ENCODE measurements around the gene ADGRG7. TPM values are rescaled to one million over a fixed set of nuclear protein-coding genes. Genes with fewer than 3 reads are reported as not detected.

ADGRG7 gene
- total RNA-seq, 1 donor from 2014 or later = not detected

DNA sequence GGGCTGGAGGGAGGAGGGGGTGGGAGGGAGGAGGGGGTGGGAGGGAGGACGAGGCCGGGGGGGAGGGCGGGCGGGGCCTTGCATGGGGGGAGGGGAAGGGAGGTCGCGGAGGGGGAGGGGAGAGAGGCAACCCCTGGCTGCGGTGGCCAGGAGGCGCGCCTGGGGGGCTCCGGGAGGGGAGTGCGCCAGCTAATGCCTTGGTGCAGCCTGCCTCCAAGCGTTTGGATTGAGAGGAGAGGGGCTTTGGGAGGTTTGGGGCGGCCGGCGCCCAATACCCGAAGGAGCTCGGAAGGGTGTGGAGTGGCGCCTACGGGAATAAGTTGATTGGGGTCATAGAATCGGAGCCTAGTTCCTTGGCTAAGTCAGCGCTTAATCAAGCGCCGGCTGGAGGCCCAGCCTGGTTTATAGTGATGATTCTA is 100.5 kb downstream of the ADGRG7 start:
- peak; percentile 5 for ATAC-seq (ENCODE audit: low read depth)
- intact Hi-C loops (cut with micrococcal nuclease) = loop anchor here (1.0 to 5.0 kb wide), 13 partner anchors 59 to 1069 kb away; partner anchors contain the start of genes CEP97, CMSS1, LNP1 and NIT2
- DNase-seq = peak; percentile 33
- H3K4me1 Mint-ChIP-seq = peaks cover 41% of the 10 kb centered on the region
- H3K27me3 Mint-ChIP-seq = peaks cover 17% of the 10 kb centered on the region
- peak overlapping the region; percentile 88 for H3K4me3 Mint-ChIP-seq
- CTCF ChIA-PET = interaction anchor here (1.1 kb wide), 1 partner anchor 122 kb away, joined by 3 read pairs; no protein-coding TSS in a partner anchor
- H3K9me3 Mint-ChIP-seq = no peaks in the 10 kb centered on the region
- POLR2A ChIA-PET = interaction anchor here (0.6 to 4.0 kb wide), 7 partner anchors 61 to 967 kb away, joined by 3 to 18 read pairs (median 5); partner anchors contain the start of genes LNP1, PCNP, TBC1D23 and TOMM70
- no peak for TF ChIP-seq CTCF (IDR thresholded peaks at IDR 0.05)
- peaks cover 26% of the 10 kb centered on the region for H3K36me3 Mint-ChIP-seq (ENCODE audit: low read depth)
- H3K27ac Mint-ChIP-seq = peak overlapping the region; percentile 85

- TF ChIP-seq CTCF (IDR thresholded peaks at IDR 0.05) = no peak
- DNase-seq (peak; percentile 21), ATAC-seq (ENCODE audit: low read depth) (peak; percentile 11)
- Mint-ChIP-seq H3K27ac (peak overlapping the region; percentile 85), H3K4me1 (peaks cover 46% of the 10 kb centered on the region), H3K9me3 (no peaks in the 10 kb centered on the region), H3K27me3 (peaks cover 14% of the 10 kb centered on the region), H3K4me3 (peak overlapping the region; percentile 87), H3K36me3 (ENCODE audit: low read depth) (peaks cover 32% of the 10 kb centered on the region)
- ChIA-PET POLR2A (interaction anchor here (0.6 to 4.0 kb wide), 6 partner anchors 61 to 966 kb away, joined by 3 to 18 read pairs (median 6); partner anchors contain the start of genes LNP1, TBC1D23, TOMM70 and ZBTB11), CTCF (interaction anchor here (1.1 to 1.3 kb wide), 2 partner anchors 107 to 122 kb away, joined by 3 read pairs; no protein-coding TSS in a partner anchor)
- intact Hi-C loops (cut with micrococcal nuclease) = loop anchor here (2.0 kb wide), 1 partner anchor 120 kb away; no protein-coding TSS in a partner anchor
These were observed 101.0 kb downstream of the ADGRG7 start for GRCh38 chr3:100710261-100710968.

- ChIA-PET CTCF (interaction anchor here (0.6 kb wide), 1 partner anchor 8 kb away, joined by 3 read pairs; no protein-coding TSS in a partner anchor), POLR2A (no interaction called here)
- TF ChIP-seq CTCF (IDR thresholded peaks at IDR 0.05) = no peak
- ATAC-seq (ENCODE audit: low read depth) (no peak), DNase-seq (no peak)
- no peak overlapping the region for H3K27ac Mint-ChIP-seq
- no peak overlapping the region for H3K4me3 Mint-ChIP-seq
- intact Hi-C loops (cut with micrococcal nuclease) = loop anchor here (2.0 kb wide), 1 partner anchor 14 kb away; no protein-coding TSS in a partner anchor
- H3K4me1 Mint-ChIP-seq = peaks cover 49% of the 10 kb centered on the region
- H3K27me3 Mint-ChIP-seq = no peaks in the 10 kb centered on the region
- H3K9me3 Mint-ChIP-seq = no peaks in the 10 kb centered on the region
- peaks cover 63% of the 10 kb centered on the region for H3K36me3 Mint-ChIP-seq (ENCODE audit: low read depth)
These were observed 105.8 kb downstream of the ADGRG7 start for GRCh38 chr3:100715176-100715575.

GRCh38 chr3:100717063-100717462 is 107.7 kb downstream of the ADGRG7 start:
- TF ChIP-seq CTCF (IDR thresholded peaks at IDR 0.05) = no peak
- no peak overlapping the region for H3K4me3 Mint-ChIP-seq
- peaks cover 75% of the 10 kb centered on the region for H3K36me3 Mint-ChIP-seq (ENCODE audit: low read depth)
- H3K27ac Mint-ChIP-seq = no peak overlapping the region
- POLR2A ChIA-PET = no interaction called here
- CTCF ChIA-PET = no interaction called here
- peaks cover 33% of the 10 kb centered on the region for H3K4me1 Mint-ChIP-seq
- no peaks in the 10 kb centered on the region for H3K9me3 Mint-ChIP-seq
- H3K27me3 Mint-ChIP-seq = no peaks in the 10 kb centered on the region
- intact Hi-C loops (cut with micrococcal nuclease) = no loop called here
- DNase-seq (no peak), ATAC-seq (ENCODE audit: low read depth) (no peak)

Data from activated B cell treated with CpG ODN at 0.5 μM for 24 hours (primary cell).